ENCODE results near the gene KRTAP19-5. TPM values are rescaled to one million over a fixed set of nuclear protein-coding genes. Genes with fewer than 3 reads are reported as not detected.
"Not testable (repeated sequence)": the region's sequence is repeated elsewhere in the genome, so short reads cannot be mapped to it uniquely, and the experiment has no call there.

The KRTAP19-5 gene
- total RNA-seq (not detected), polyA plus RNA-seq (ENCODE audit: insufficient read depth in 1 of 8, insufficient read length in 8 of 8, low replicate concordance in 1 of 8) (not detected)
- long read RNA-seq, donor 1: 0 reads
- long read RNA-seq, donor 2: 0 reads
- long read RNA-seq, donor 3: 0 reads
- long read RNA-seq, donor 4: 0 reads
- long read RNA-seq, donor 5: 0 reads
- long read RNA-seq, donor 6: 0 reads
- long read RNA-seq, donor 7: 0 reads
- long read RNA-seq, donor 8: 0 reads
- long read RNA-seq, donor 9: 0 reads
- long read RNA-seq, donor 10: 0 reads
- long read RNA-seq, donor 11: 0 reads

GRCh38 chr21:30502041-30502440 is at the start of gene KRTAP19-5:
TSS of gene KRTAP19-5 (minus strand) at chr21:30502141. CDS start at chr21:30502090, 51 bp downstream.
- DNase-seq: no peak
- H3K4me1 ChIP-seq (ENCODE audit: control insufficient read depth, insufficient read depth, low read length): no peaks in the 10 kb centered on the region
- H3K9me3 ChIP-seq (replicated peaks; ENCODE audit: control insufficient read depth, low read depth, low read length): no peaks in the 10 kb centered on the region
- no peaks in the 10 kb centered on the region for H3K36me3 ChIP-seq (ENCODE audit: control insufficient read depth, insufficient read depth, low read length)
- H3K4me3 ChIP-seq (ENCODE audit: low read length): no peak within 1 kb of the TSS
- no peak within 1 kb of the TSS for H3K27ac ChIP-seq (ENCODE audit: low read length)
- WGBS (ENCODE audit: insufficient coverage): 100% methylated on average over 3 of the region's 6 CpGs
- H3K27me3 ChIP-seq (ENCODE audit: control insufficient read depth, insufficient read depth, low read length): no peaks in the 10 kb centered on the region

GRCh38 chr21:30541764-30542163 is 39.8 kb upstream of the KRTAP19-5 start, which contains the start of gene KRTAP19-6:
TSS of gene KRTAP19-6 (minus strand) at chr21:30541864. CDS start at chr21:30541833, 31 bp downstream.
- no CpG with 5 or more reads among the region's 1 CpG for WGBS (ENCODE audit: insufficient coverage)
- no peak for DNase-seq

GRCh38 chr21:30518876-30519275 is 16.9 kb upstream of the KRTAP19-5 start:
- DNase-seq: no peak
- no CpG with 5 or more reads among the region's 1 CpG for WGBS (ENCODE audit: insufficient coverage)
- Histone ChIP-seq H3K27me3 (ENCODE audit: control insufficient read depth, insufficient read depth, low read length) (no peaks in the 10 kb centered on the region), H3K36me3 (ENCODE audit: control insufficient read depth, insufficient read depth, low read length) (no peaks in the 10 kb centered on the region), H3K9me3 (replicated peaks; ENCODE audit: control insufficient read depth, low read depth, low read length) (no peaks in the 10 kb centered on the region), H3K4me1 (ENCODE audit: control insufficient read depth, insufficient read depth, low read length) (no peaks in the 10 kb centered on the region), H3K27ac (ENCODE audit: low read length) (no peak overlapping the region), H3K4me3 (ENCODE audit: low read length) (no peak overlapping the region)

More at GRCh38 chr21:30541764-30542163, 39.8 kb upstream of the KRTAP19-5 start, which contains the start of gene KRTAP19-6:
- H3K9me3 ChIP-seq (replicated peaks; ENCODE audit: control insufficient read depth, low read depth, low read length): no peaks in the 10 kb centered on the region
- H3K27ac ChIP-seq (ENCODE audit: low read length): no peak within 1 kb of the TSS
- H3K36me3 ChIP-seq (ENCODE audit: control insufficient read depth, insufficient read depth, low read length): no peaks in the 10 kb centered on the region
- no peak within 1 kb of the TSS for H3K4me3 ChIP-seq (ENCODE audit: low read length)
- no peaks in the 10 kb centered on the region for H3K4me1 ChIP-seq (ENCODE audit: control insufficient read depth, insufficient read depth, low read length)
- no peaks in the 10 kb centered on the region for H3K27me3 ChIP-seq (ENCODE audit: control insufficient read depth, insufficient read depth, low read length)

DNA sequence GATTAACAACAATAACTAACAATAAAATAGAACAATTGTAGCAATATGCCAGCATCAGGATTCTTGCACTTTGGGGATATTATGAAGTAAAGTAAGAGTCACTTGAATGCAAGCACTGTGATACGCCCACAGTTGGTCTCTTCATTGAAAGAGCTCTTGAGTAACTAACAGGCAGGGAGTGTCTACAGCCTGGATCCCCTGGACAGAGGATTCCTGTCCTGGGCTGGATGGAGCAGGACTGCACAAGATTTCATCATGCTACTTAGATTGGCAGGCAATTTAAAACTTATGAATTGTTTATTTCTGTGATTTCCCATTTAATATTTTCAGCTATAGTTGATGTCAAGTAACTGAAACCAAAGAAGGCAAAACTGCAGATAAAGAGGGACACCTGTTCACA is 13.7 kb upstream of the KRTAP19-5 start:
- Histone ChIP-seq H3K9me3 (replicated peaks; ENCODE audit: control insufficient read depth, low read depth, low read length) (no peaks in the 10 kb centered on the region), H3K27ac (ENCODE audit: low read length) (no peak overlapping the region), H3K36me3 (ENCODE audit: control insufficient read depth, insufficient read depth, low read length) (no peaks in the 10 kb centered on the region), H3K4me1 (ENCODE audit: control insufficient read depth, insufficient read depth, low read length) (no peaks in the 10 kb centered on the region), H3K4me3 (ENCODE audit: low read length) (no peak overlapping the region), H3K27me3 (ENCODE audit: control insufficient read depth, insufficient read depth, low read length) (no peaks in the 10 kb centered on the region)
- no peak for DNase-seq
- WGBS (ENCODE audit: insufficient coverage): 100% methylated on average over 1 of the region's 1 CpG

DNA sequence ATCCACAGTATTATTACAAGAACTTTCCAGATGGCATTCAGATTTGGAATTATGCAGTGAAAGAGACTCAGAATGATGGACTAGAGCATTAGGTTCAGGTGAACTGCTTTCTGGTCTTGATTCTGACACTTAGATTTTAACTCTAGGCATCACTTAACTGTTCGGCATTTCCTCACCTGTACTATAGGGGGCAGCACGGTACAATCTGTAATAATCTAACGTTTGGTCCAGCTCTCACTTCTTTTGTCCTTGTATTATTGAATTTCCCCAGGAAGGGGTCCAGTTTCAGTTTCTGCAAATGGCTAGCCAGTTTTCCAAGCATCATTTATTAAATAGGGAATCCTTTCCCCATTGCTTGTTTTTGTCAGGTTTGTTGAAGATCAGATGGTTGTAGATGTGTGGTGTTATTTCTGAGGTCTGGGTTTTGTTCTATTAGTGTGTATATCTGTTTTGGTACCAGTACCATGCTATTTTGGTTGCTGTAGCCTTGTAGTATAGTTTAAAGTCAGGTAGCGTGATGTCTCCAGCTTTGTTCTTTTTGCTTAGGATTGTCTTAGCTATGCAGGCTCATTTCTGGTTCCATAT is 3.8 kb upstream of the KRTAP19-5 start:
- H3K4me1 ChIP-seq (ENCODE audit: control insufficient read depth, insufficient read depth, low read length); DNase-seq; H3K27ac ChIP-seq (ENCODE audit: low read length); H3K36me3 ChIP-seq (ENCODE audit: control insufficient read depth, insufficient read depth, low read length); H3K27me3 ChIP-seq (ENCODE audit: control insufficient read depth, insufficient read depth, low read length); H3K4me3 ChIP-seq (ENCODE audit: low read length); H3K9me3 ChIP-seq (replicated peaks; ENCODE audit: control insufficient read depth, low read depth, low read length): not testable (repeated sequence)
- WGBS (ENCODE audit: insufficient coverage): 60% methylated on average over 2 of the region's 4 CpGs

GRCh38 chr21:30497065-30497464 is 4.9 kb downstream of the KRTAP19-5 start, which contains the start of gene KRTAP19-4:
TSS of gene KRTAP19-4 (minus strand) at chr21:30497165. CDS start at chr21:30497110, 55 bp downstream.
- no peaks in the 10 kb centered on the region for H3K4me1 ChIP-seq (ENCODE audit: control insufficient read depth, insufficient read depth, low read length)
- H3K27ac ChIP-seq (ENCODE audit: low read length): no peak within 1 kb of the TSS
- no peaks in the 10 kb centered on the region for H3K27me3 ChIP-seq (ENCODE audit: control insufficient read depth, insufficient read depth, low read length)
- H3K9me3 ChIP-seq (replicated peaks; ENCODE audit: control insufficient read depth, low read depth, low read length): no peaks in the 10 kb centered on the region
- WGBS (ENCODE audit: insufficient coverage): 80% methylated on average over 1 of the region's 4 CpGs
- no peak for DNase-seq
- no peaks in the 10 kb centered on the region for H3K36me3 ChIP-seq (ENCODE audit: control insufficient read depth, insufficient read depth, low read length)
- no peak within 1 kb of the TSS for H3K4me3 ChIP-seq (ENCODE audit: low read length)

GRCh38 chr21:30491963-30492428 is 9.9 kb downstream of the KRTAP19-5 start, which contains the start of gene KRTAP19-3:
TSS of gene KRTAP19-3 (minus strand) at chr21:30492013. CDS start at chr21:30491957, 56 bp downstream.
- Histone ChIP-seq H3K27me3 (ENCODE audit: control insufficient read depth, insufficient read depth, low read length) (no peaks in the 10 kb centered on the region), H3K27ac (ENCODE audit: low read length) (no peak within 1 kb of the TSS), H3K9me3 (replicated peaks; ENCODE audit: control insufficient read depth, low read depth, low read length) (peaks cover 2% of the 10 kb centered on the region), H3K36me3 (ENCODE audit: control insufficient read depth, insufficient read depth, low read length) (no peaks in the 10 kb centered on the region), H3K4me1 (ENCODE audit: control insufficient read depth, insufficient read depth, low read length) (no peaks in the 10 kb centered on the region), H3K4me3 (ENCODE audit: low read length) (no peak within 1 kb of the TSS)
- WGBS (ENCODE audit: insufficient coverage): no CpG with 5 or more reads among the region's 2 CpGs
- no peak for DNase-seq

DNA sequence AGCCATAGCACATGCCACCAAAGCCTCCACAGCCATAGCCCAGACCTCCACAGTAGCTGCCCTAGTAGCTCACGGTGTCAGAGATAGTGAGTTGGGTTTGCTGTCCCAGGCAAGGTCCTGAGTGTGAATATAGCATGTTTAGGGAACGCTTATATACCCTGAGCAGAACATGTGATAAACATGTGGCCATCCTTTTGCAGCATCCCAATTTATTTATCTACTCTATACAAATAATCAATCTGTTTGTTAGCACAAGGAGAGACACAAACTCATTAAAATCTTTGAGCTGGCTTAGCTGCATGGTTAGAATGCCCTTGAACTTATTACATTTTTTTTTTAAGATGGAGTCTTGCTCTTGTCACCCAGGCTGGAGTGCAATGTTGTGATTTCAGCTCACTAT is 14.6 kb downstream of the KRTAP19-5 start, which contains the start of gene KRTAP19-2:
Gene KRTAP19-2, minus strand, starts transcription at position 101 of the 400 bp plus-strand sequence. Its CDS starts 88 bp downstream, at position 13.
- H3K36me3 ChIP-seq (ENCODE audit: control insufficient read depth, insufficient read depth, low read length): no peaks in the 10 kb centered on the region
- H3K27me3 ChIP-seq (ENCODE audit: control insufficient read depth, insufficient read depth, low read length): no peaks in the 10 kb centered on the region
- no peak within 1 kb of the TSS for H3K4me3 ChIP-seq (ENCODE audit: low read length)
- H3K9me3 ChIP-seq (replicated peaks; ENCODE audit: control insufficient read depth, low read depth, low read length): peaks cover 5% of the 10 kb centered on the region
- WGBS (ENCODE audit: insufficient coverage): no CpG with 5 or more reads among the region's 2 CpGs
- no peaks in the 10 kb centered on the region for H3K4me1 ChIP-seq (ENCODE audit: control insufficient read depth, insufficient read depth, low read length)
- H3K27ac ChIP-seq (ENCODE audit: low read length): no peak within 1 kb of the TSS
- DNase-seq: no peak

- Histone ChIP-seq H3K36me3 (ENCODE audit: control insufficient read depth, insufficient read depth, low read length) (no peaks in the 10 kb centered on the region), H3K4me1 (ENCODE audit: control insufficient read depth, insufficient read depth, low read length) (no peaks in the 10 kb centered on the region), H3K9me3 (replicated peaks; ENCODE audit: control insufficient read depth, low read depth, low read length) (peaks cover 3% of the 10 kb centered on the region), H3K27me3 (ENCODE audit: control insufficient read depth, insufficient read depth, low read length) (no peaks in the 10 kb centered on the region), H3K4me3 (ENCODE audit: low read length) (no peak overlapping the region), H3K27ac (ENCODE audit: low read length) (no peak overlapping the region)
- no peak for DNase-seq
- 70% methylated on average over 1 of the region's 2 CpGs for WGBS (ENCODE audit: insufficient coverage)
Observed at GRCh38 chr21:30486180-30486579, 15.8 kb downstream of the KRTAP19-5 start.

DNA sequence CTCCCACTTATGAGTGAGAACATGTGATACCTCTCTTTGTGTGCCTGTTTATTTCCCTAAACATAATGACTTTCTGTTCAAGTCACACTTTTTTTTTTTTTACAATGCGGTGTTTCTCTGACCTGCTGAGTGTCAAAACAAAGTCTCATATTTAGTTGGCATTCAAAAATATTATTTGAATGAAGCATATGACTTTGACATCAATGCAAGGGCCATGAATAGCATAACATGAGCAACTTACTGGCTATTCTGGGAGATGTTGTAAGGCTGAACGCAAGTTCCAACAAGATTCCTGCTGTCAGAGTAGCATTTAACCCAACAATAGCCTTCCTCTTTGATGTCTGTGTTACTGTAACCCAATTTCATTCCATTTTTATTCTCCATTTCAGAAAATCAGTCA is 19.8 kb downstream of the KRTAP19-5 start:
- H3K4me3 ChIP-seq (ENCODE audit: low read length): no peak overlapping the region
- H3K27ac ChIP-seq (ENCODE audit: low read length): no peak overlapping the region
- 57% methylated on average over 1 of the region's 2 CpGs for WGBS (ENCODE audit: insufficient coverage)
- DNase-seq: no peak
- peaks cover 3% of the 10 kb centered on the region for H3K9me3 ChIP-seq (replicated peaks; ENCODE audit: control insufficient read depth, low read depth, low read length)
- no peaks in the 10 kb centered on the region for H3K4me1 ChIP-seq (ENCODE audit: control insufficient read depth, insufficient read depth, low read length)
- H3K27me3 ChIP-seq (ENCODE audit: control insufficient read depth, insufficient read depth, low read length): no peaks in the 10 kb centered on the region
- H3K36me3 ChIP-seq (ENCODE audit: control insufficient read depth, insufficient read depth, low read length): no peaks in the 10 kb centered on the region

Measured in muscle of leg (tissue), 16 donors.